ENCODE results near the gene HAL.
A peak's percentile ranks its signal among the peaks of the same experiment; 100 is the strongest.

Gene HAL

GRCh38 chr12:96040305-96041133 lies 44.4 kb upstream of the HAL start:
- no peak for TF ChIP-seq TAF1 (IDR thresholded peaks at IDR 0.05; ENCODE audit: borderline replicate concordance, insufficient read depth, low read length)
- no peak for TF ChIP-seq POLR2AphosphoS5 (IDR thresholded peaks at IDR 0.05; ENCODE audit: low read depth, low read length)
- TF ChIP-seq REST (IDR thresholded peaks at IDR 0.05; ENCODE audit: insufficient read depth in 1 of 2, low read depth in 2 of 2, low read length in 2 of 2), result no peak
- no peak for TF ChIP-seq FOXP2 (optimal IDR thresholded peaks at IDR 0.05; ENCODE audit: borderline replicate concordance, extremely low read depth, extremely low read length, insufficient read depth)
- TF ChIP-seq SIN3A (IDR thresholded peaks at IDR 0.05; ENCODE audit: borderline replicate concordance, insufficient read depth, low read length), result no peak

GRCh38 chr12:96039516-96039915 lies 43.4 kb upstream of the HAL start:
- TF ChIP-seq REST (IDR thresholded peaks at IDR 0.05; ENCODE audit: insufficient read depth in 1 of 2, low read depth in 2 of 2, low read length in 2 of 2) (no peak), SIN3A (IDR thresholded peaks at IDR 0.05; ENCODE audit: borderline replicate concordance, insufficient read depth, low read length) (no peak), POLR2AphosphoS5 (IDR thresholded peaks at IDR 0.05; ENCODE audit: low read depth, low read length) (no peak), FOXP2 (optimal IDR thresholded peaks at IDR 0.05; ENCODE audit: borderline replicate concordance, extremely low read depth, extremely low read length, insufficient read depth) (no peak), TAF1 (IDR thresholded peaks at IDR 0.05; ENCODE audit: borderline replicate concordance, insufficient read depth, low read length) (no peak)

- TF ChIP-seq TAF1 (IDR thresholded peaks at IDR 0.05; ENCODE audit: borderline replicate concordance, insufficient read depth, low read length) (no peak), SIN3A (IDR thresholded peaks at IDR 0.05; ENCODE audit: borderline replicate concordance, insufficient read depth, low read length) (no peak), REST (IDR thresholded peaks at IDR 0.05; ENCODE audit: insufficient read depth in 1 of 2, low read depth in 2 of 2, low read length in 2 of 2) (no peak), FOXP2 (optimal IDR thresholded peaks at IDR 0.05; ENCODE audit: borderline replicate concordance, extremely low read depth, extremely low read length, insufficient read depth) (no peak), POLR2AphosphoS5 (IDR thresholded peaks at IDR 0.05; ENCODE audit: low read depth, low read length) (no peak)
Measured at GRCh38 chr12:96036765-96037455, 40.8 kb upstream of the HAL start.

GRCh38 chr12:96035283-96036236 lies 39.4 kb upstream of the HAL start, which contains the start of gene LTA4H:
LTA4H (minus strand) TSS chr12:96035587; CDS start chr12:96035519, 68 bp downstream.
- 0 out of 4 replicates have a peak, but pooled peaks of 1 of the 2 experiments have one; percentile 33 for TF ChIP-seq REST (IDR thresholded peaks at IDR 0.05; ENCODE audit: insufficient read depth in 1 of 2, low read depth in 2 of 2, low read length in 2 of 2)
- TF ChIP-seq POLR2AphosphoS5 (IDR thresholded peaks at IDR 0.05; ENCODE audit: low read depth, low read length), result peak; percentile 92
- TF ChIP-seq SIN3A (IDR thresholded peaks at IDR 0.05; ENCODE audit: borderline replicate concordance, insufficient read depth, low read length), result 0 out of 2 replicates have a peak, but pooled peaks have one; percentile 75
- peak; percentile 73; the same call in 1 of the 2 replicates for TF ChIP-seq TAF1 (IDR thresholded peaks at IDR 0.05; ENCODE audit: borderline replicate concordance, insufficient read depth, low read length)
- TF ChIP-seq FOXP2 (optimal IDR thresholded peaks at IDR 0.05; ENCODE audit: borderline replicate concordance, extremely low read depth, extremely low read length, insufficient read depth), result no peak
